ENCODE data around the gene SEC14L1. TPM values are rescaled to one million over a fixed set of nuclear protein-coding genes. Genes with fewer than 3 reads are reported as not detected.
A peak's percentile ranks its signal among the peaks of the same experiment; 100 is the strongest.

Gene SEC14L1
- total RNA-seq, 1 donor from 2014 or later: 144 TPM

- no peaks in the 10 kb centered on the region for H3K9me3 ChIP-seq
- no peaks in the 10 kb centered on the region for H3K27me3 ChIP-seq
- no peak for DNase-seq
- intact Hi-C loops (cut with DNase I): no loop called here
- ATAC-seq: no peak
- peak overlapping the region; percentile 75 for H3K27ac ChIP-seq
- H3K36me3 ChIP-seq: no peaks in the 10 kb centered on the region
- peaks cover 31% of the 10 kb centered on the region for H3K4me1 ChIP-seq
- no peak overlapping the region for H3K4me3 ChIP-seq
- TF ChIP-seq, protein P1, sequence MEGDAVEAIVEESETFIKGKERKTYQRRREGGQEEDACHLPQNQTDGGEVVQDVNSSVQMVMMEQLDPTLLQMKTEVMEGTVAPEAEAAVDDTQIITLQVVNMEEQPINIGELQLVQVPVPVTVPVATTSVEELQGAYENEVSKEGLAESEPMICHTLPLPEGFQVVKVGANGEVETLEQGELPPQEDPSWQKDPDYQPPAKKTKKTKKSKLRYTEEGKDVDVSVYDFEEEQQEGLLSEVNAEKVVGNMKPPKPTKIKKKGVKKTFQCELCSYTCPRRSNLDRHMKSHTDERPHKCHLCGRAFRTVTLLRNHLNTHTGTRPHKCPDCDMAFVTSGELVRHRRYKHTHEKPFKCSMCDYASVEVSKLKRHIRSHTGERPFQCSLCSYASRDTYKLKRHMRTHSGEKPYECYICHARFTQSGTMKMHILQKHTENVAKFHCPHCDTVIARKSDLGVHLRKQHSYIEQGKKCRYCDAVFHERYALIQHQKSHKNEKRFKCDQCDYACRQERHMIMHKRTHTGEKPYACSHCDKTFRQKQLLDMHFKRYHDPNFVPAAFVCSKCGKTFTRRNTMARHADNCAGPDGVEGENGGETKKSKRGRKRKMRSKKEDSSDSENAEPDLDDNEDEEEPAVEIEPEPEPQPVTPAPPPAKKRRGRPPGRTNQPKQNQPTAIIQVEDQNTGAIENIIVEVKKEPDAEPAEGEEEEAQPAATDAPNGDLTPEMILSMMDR (IDR thresholded peaks at IDR 0.05): no peak
Measured at GRCh38 chr17:77126519-77126918, 14.2 kb upstream of the SEC14L1 start.

DNA sequence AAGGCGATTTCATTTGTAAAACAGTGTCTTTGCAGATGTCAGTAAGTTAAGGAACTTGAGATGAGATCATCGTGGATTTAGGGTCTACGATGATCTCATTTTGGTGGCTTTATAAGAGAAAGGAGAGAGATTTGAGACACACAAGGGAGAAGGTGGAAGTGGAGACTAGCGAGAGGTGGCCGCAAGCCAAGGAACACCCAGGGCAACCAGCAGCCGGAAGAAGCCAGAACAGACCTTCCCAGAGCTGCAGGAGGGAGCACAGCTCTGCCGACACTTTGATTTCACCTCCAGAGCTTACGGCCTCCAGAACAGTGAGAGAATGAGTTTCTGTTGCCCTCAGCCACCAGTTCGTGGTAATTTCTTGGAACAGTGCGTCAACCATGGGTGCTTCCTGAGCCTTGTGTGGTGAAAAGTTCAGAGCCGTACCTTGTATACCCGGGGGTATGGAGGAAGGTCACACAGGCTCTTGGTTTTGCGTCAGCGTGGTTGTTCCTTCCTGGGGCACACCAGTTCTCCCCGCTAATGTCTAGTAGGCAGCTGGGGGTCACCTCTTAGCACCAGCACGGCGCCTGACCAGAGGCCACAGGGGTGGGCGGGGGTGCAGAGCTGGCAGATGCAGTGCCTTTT lies 12.9 kb upstream of the SEC14L1 start:
- TF ChIP-seq, protein P1 (IDR thresholded peaks at IDR 0.05): no peak
- Histone ChIP-seq H3K27ac (peak overlapping the region; percentile 75), H3K4me1 (peaks cover 31% of the 10 kb centered on the region), H3K36me3 (no peaks in the 10 kb centered on the region), H3K27me3 (no peaks in the 10 kb centered on the region), H3K4me3 (peak overlapping the region; percentile 29), H3K9me3 (no peaks in the 10 kb centered on the region)
- ATAC-seq (peak; percentile 84), DNase-seq (peak; percentile 77)
- intact Hi-C loops (cut with DNase I): no loop called here

- ATAC-seq (no peak), DNase-seq (no peak)
- H3K36me3 ChIP-seq: no peaks in the 10 kb centered on the region
- no peaks in the 10 kb centered on the region for H3K9me3 ChIP-seq
- H3K27me3 ChIP-seq: no peaks in the 10 kb centered on the region
- TF ChIP-seq, protein P1 (IDR thresholded peaks at IDR 0.05): no peak
- H3K4me3 ChIP-seq: no peak overlapping the region
- peak overlapping the region; percentile 75 for H3K27ac ChIP-seq
- intact Hi-C loops (cut with DNase I): no loop called here
- peaks cover 31% of the 10 kb centered on the region for H3K4me1 ChIP-seq
Measured at GRCh38 chr17:77128896-77129567, 11.7 kb upstream of the SEC14L1 start.

DNA sequence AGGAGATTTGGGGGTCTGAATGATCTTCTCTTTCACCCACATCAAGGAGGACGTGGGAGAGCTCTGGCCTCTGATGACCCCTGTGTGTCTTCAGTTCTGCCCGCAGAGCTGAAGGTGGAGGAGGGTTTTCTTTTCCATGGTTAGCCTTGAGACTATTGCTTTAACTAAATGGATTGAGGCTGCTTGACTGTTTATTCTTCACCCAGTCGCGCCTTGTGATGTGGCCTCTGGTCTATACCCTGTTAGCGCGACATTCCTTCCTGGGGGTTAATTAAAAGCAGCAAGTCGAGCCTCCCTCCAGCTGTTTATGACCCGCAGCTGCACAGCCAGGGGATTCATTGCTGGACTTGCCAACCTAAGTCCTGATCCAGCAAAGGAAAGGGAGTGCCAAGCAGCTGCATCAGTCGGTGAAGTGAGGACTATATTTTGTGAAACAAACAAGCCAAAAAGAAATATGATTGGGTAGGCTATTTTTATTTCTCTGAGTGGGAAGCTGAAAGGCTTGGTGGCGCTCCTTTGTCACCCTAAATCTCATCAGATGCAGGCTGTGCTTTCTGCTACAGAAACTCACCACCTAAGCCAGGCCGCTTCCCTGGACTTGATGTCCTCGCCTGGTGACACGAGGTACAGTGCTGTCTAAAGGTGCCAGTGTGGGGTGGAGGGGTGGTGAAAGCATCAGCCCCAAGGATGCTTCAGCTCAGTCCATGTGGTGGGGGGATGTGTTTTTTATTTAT lies 11.0 kb upstream of the SEC14L1 start:
- no peaks in the 10 kb centered on the region for H3K36me3 ChIP-seq
- ATAC-seq (no peak), DNase-seq (no peak)
- peaks cover 24% of the 10 kb centered on the region for H3K4me1 ChIP-seq
- TF ChIP-seq, protein P1 (IDR thresholded peaks at IDR 0.05): no peak
- peak overlapping the region; percentile 65 for H3K27ac ChIP-seq
- H3K27me3 ChIP-seq: no peaks in the 10 kb centered on the region
- H3K9me3 ChIP-seq: no peaks in the 10 kb centered on the region
- no peak overlapping the region for H3K4me3 ChIP-seq
- intact Hi-C loops (cut with DNase I): no loop called here

GRCh38 chr17:77130525-77130924 lies 10.2 kb upstream of the SEC14L1 start:
- H3K4me3 ChIP-seq: no peak overlapping the region
- DNase-seq (no peak), ATAC-seq (no peak)
- intact Hi-C loops (cut with DNase I): no loop called here
- no peak overlapping the region for H3K27ac ChIP-seq
- H3K9me3 ChIP-seq: no peaks in the 10 kb centered on the region
- no peaks in the 10 kb centered on the region for H3K27me3 ChIP-seq
- H3K36me3 ChIP-seq: no peaks in the 10 kb centered on the region
- H3K4me1 ChIP-seq: peaks cover 20% of the 10 kb centered on the region
- TF ChIP-seq, protein P1 (IDR thresholded peaks at IDR 0.05): no peak

All from upper lobe of right lung (tissue), 1 donor.